Right lobe of liver (tissue), 6 donors: ENCODE measurements around the gene GPR180. TPM values are rescaled to one million over a fixed set of nuclear protein-coding genes. Genes with fewer than 3 reads are reported as not detected.
A peak's percentile ranks its signal among the peaks of the same experiment; 100 is the strongest.

Source experiments
- ATAC-seq, 4 donors: fragments of 200-7000 bp; cut with Tn5 transposase; one replicate each; pipeline ENCODE4 v1.9.1; 2020; ENCODE audit warnings: mild to moderate bottlenecking in 4 of 4, moderate library complexity in 4 of 4
- DNase-seq, 3 donors: peaks; one replicate each; pipeline ENCODE4 v3.0.0-alpha.2; 2020
- H3K27ac ChIP-seq, 3 donors: fragments of 200-600 bp; one replicate each; pipeline ENCODE4 v1.8.0; 2022
- H3K27me3 ChIP-seq, 2 donors: fragments of 200-600 bp; one replicate each; pipeline ENCODE4 v1.8.0; 2022
- H3K36me3 ChIP-seq, 4 donors: fragments of 200-600 bp; sonication (generic) in 1 of 4; one replicate each; pipeline versions ENCODE4 v1.5.1 to v1.8.0; 2017 to 2022; ENCODE audit warnings: control low read depth in 1 of 4
- H3K4me1 ChIP-seq, 4 donors: fragments of 200-600 bp; sonication (generic) in 1 of 4; one replicate each; pipeline versions ENCODE4 v1.5.1 to v1.8.0; 2017 to 2022; ENCODE audit warnings: control low read depth in 1 of 4
- H3K4me3 ChIP-seq, 3 donors: fragments of 200-600 bp; one replicate each; pipeline ENCODE4 v1.8.0; 2022
- H3K9me3 ChIP-seq, 4 donors: fragments of 200-600 bp; sonication (generic) in 1 of 4; one replicate each; pipeline versions ENCODE4 v1.5.1 to v1.8.0; 2017 to 2022; ENCODE audit warnings: control low read depth in 1 of 4
- POLR2A ChIP-seq: fragments of 450-650 bp; IDR thresholded peaks from one replicate; pipeline ENCODE4 v1.6.1; 2017; ENCODE audit warnings: antibody characterized with exemption, mild to moderate bottlenecking
- WGBS: methylation state at CpG from one replicate; pipeline ENCODE4 v1.1.6; 2018; ENCODE audit warnings: low coverage, low lambda C conversion rate; ENCODE audit not compliant: insufficient coverage; ENCODE audit errors: missing lambda C conversion rate; 5-methylcytosine and 5-hydroxymethylcytosine counted together
- intact Hi-C, 2 donors: fragments of 100-400 bp; cut with DNase I; formaldehyde crosslinking; loops; one replicate each; pipeline versions ENCODE4 v1.11.2 to v1.14.1; 2022
- total RNA-seq, 6 experiments: library from RNA; depleted of rRNA in 2 of 6; stranded (reverse); fragments of >200 nt in 2 of 6; fragmentation: NEBNext Ultra II Directional in 3 of 6; extraction: Animal tissue kit (Norgen Biotek cat#: 25700) in 3 of 6; gene quantifications; one replicate each; pipeline versions ENCODE4 v1.1.0 to v1.2.4, GENCODE V29; 2016 to 2023
- TF ChIP-seq, protein P1 (sequence below), 4 donors: fragments of 200-600 bp in 3 of 4; fragments of 450-650 bp in 1 of 4; IDR thresholded peaks; one replicate each; pipeline versions ENCODE4 v1.5.1 to v1.8.0; 2016 to 2022; ENCODE audit warnings: antibody characterized with exemption in 4 of 4, mild to moderate bottlenecking in 2 of 4
- donor health status: DM: no; HTN: yes; CAD: no.
- donor health status: DM: no; HTN: no; CAD: no.
- donor health status: DM: no; HTN: no; CAD: no.
- donor health status: DM: no; HTN: yes; CAD: no.
- donor health status: DM: no; HTN: yes; CAD: no.

The GPR180 gene
- total RNA-seq, 6 experiments from 2014 or later, result 4.1 to 7.9 (median 5.0) TPM

GRCh38 chr13:94596575-94596971 lies 5.1 kb upstream of the GPR180 start:
- Histone ChIP-seq H3K4me1 (peaks cover 0 to 25% (median 4%) of the 10 kb centered on the region in 4 donors), H3K4me3 (peak overlapping the region; percentile 69 to 82 (median 76)), H3K27ac (peak overlapping the region in 2 of 3 donors; percentile 94 to 98), H3K27me3 (no peaks in the 10 kb centered on the region), H3K36me3 (peaks cover 0 to 12% (median 0%) of the 10 kb centered on the region in 4 donors), H3K9me3 (no peaks in the 10 kb centered on the region)
- ATAC-seq, result no peak
- TF ChIP-seq POLR2A, result no peak
- TF ChIP-seq, protein P1, sequence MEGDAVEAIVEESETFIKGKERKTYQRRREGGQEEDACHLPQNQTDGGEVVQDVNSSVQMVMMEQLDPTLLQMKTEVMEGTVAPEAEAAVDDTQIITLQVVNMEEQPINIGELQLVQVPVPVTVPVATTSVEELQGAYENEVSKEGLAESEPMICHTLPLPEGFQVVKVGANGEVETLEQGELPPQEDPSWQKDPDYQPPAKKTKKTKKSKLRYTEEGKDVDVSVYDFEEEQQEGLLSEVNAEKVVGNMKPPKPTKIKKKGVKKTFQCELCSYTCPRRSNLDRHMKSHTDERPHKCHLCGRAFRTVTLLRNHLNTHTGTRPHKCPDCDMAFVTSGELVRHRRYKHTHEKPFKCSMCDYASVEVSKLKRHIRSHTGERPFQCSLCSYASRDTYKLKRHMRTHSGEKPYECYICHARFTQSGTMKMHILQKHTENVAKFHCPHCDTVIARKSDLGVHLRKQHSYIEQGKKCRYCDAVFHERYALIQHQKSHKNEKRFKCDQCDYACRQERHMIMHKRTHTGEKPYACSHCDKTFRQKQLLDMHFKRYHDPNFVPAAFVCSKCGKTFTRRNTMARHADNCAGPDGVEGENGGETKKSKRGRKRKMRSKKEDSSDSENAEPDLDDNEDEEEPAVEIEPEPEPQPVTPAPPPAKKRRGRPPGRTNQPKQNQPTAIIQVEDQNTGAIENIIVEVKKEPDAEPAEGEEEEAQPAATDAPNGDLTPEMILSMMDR (IDR thresholded peaks at IDR 0.05), result no peak
- WGBS, result 35% methylated on average over 7 of the region's 20 CpGs
- DNase-seq, result peak in 1 of 3 donors; percentile 53
- intact Hi-C loops, result no loop called here

- Histone ChIP-seq H3K4me3 (no peak overlapping the region), H3K9me3 (no peaks in the 10 kb centered on the region), H3K4me1 (peaks cover 0 to 33% (median 6%) of the 10 kb centered on the region in 4 donors), H3K27me3 (no peaks in the 10 kb centered on the region), H3K36me3 (no peaks in the 10 kb centered on the region), H3K27ac (peak overlapping the region in 1 of 3 donors; percentile 27)
- TF ChIP-seq, protein P1 (IDR thresholded peaks at IDR 0.05), result no peak
- no peak for TF ChIP-seq POLR2A
- DNase-seq, result no peak
- ATAC-seq, result no peak
- intact Hi-C loops, result no loop called here
- 100% methylated on average over 3 of the region's 3 CpGs for WGBS
These were observed 3.4 kb upstream of the GPR180 start for GRCh38 chr13:94598281-94598680.

- H3K36me3 ChIP-seq, result no peaks in the 10 kb centered on the region
- peaks cover 0 to 20% (median 6%) of the 10 kb centered on the region in 4 donors for H3K4me1 ChIP-seq
- peak overlapping the region in 2 of 3 donors; percentile 18 to 36 for H3K4me3 ChIP-seq
- 17% methylated on average over 3 of the region's 3 CpGs for WGBS
- H3K27me3 ChIP-seq, result no peaks in the 10 kb centered on the region
- TF ChIP-seq, protein P1 (IDR thresholded peaks at IDR 0.05), result no peak
- peak; percentile 46 for TF ChIP-seq POLR2A
- H3K9me3 ChIP-seq, result no peaks in the 10 kb centered on the region
- peak; percentile 31 to 56 (median 38) for ATAC-seq
- DNase-seq, result peak in 1 of 3 donors; percentile 82
- intact Hi-C loops, result no loop called here
- peak overlapping the region; percentile 81 to 91 (median 87) for H3K27ac ChIP-seq
These were observed 1.8 kb upstream of the GPR180 start for GRCh38 chr13:94599877-94600276.

- TF ChIP-seq, protein P1 (IDR thresholded peaks at IDR 0.05), result no peak
- no peak for TF ChIP-seq POLR2A
- Histone ChIP-seq H3K27me3 (no peaks in the 10 kb centered on the region), H3K4me3 (peak overlapping the region; percentile 77 to 82 (median 79)), H3K4me1 (peaks cover 0 to 17% (median 6%) of the 10 kb centered on the region in 4 donors), H3K9me3 (no peaks in the 10 kb centered on the region), H3K27ac (peak overlapping the region; percentile 81 to 89 (median 89)), H3K36me3 (no peaks in the 10 kb centered on the region)
- DNase-seq (no peak), ATAC-seq (no peak)
- WGBS, result 40% methylated on average over 1 of the region's 1 CpG
- intact Hi-C loops, result no loop called here
These were observed 810 bp downstream of the GPR180 start for GRCh38 chr13:94602467-94602866.
